Measurements from ENCODE around the gene DENND4B.

DENND4B gene

GRCh38 chr1:153951183-153951582 is 4.7 kb upstream of the DENND4B start:
- no peak overlapping the region for H3K4me3 ChIP-seq (ENCODE audit: low read depth in 1 of 5, low read length in 5 of 5)
- H3K27ac ChIP-seq (ENCODE audit: low read depth, low read length) = no peak overlapping the region
- peaks cover 10 to 72% (median 61%) of the 10 kb centered on the region in 5 donors for H3K36me3 ChIP-seq (ENCODE audit: control insufficient read depth in 5 of 5, insufficient read depth in 5 of 5, low read length in 5 of 5)
- peaks cover 1 to 16% (median 14%) of the 10 kb centered on the region in 5 donors for H3K4me1 ChIP-seq (ENCODE audit: control insufficient read depth in 5 of 5, insufficient read depth in 5 of 5, low read length in 5 of 5)
- no peaks in the 10 kb centered on the region for H3K9me3 ChIP-seq (ENCODE audit: control insufficient read depth in 5 of 5, low read length in 5 of 5)
- no peaks in the 10 kb centered on the region for H3K27me3 ChIP-seq (ENCODE audit: control insufficient read depth in 5 of 5, insufficient read depth in 4 of 5, low read length in 5 of 5)
- no peak overlapping the region for H3K9ac ChIP-seq (ENCODE audit: low read length in 5 of 5)

- peak overlapping the region; percentile 72 to 91 (median 88) for H3K9ac ChIP-seq (ENCODE audit: low read length in 5 of 5)
- peak overlapping the region; percentile 84 for H3K27ac ChIP-seq (ENCODE audit: low read depth, low read length)
- H3K4me1 ChIP-seq (ENCODE audit: control insufficient read depth in 5 of 5, insufficient read depth in 5 of 5, low read length in 5 of 5) = peaks cover 0 to 52% (median 40%) of the 10 kb centered on the region in 5 donors
- H3K9me3 ChIP-seq (ENCODE audit: control insufficient read depth in 5 of 5, low read length in 5 of 5) = no peaks in the 10 kb centered on the region
- peaks cover 10 to 64% (median 56%) of the 10 kb centered on the region in 5 donors for H3K36me3 ChIP-seq (ENCODE audit: control insufficient read depth in 5 of 5, insufficient read depth in 5 of 5, low read length in 5 of 5)
- peak overlapping the region; percentile 66 to 82 (median 75) for H3K4me3 ChIP-seq (ENCODE audit: low read depth in 1 of 5, low read length in 5 of 5)
- H3K27me3 ChIP-seq (ENCODE audit: control insufficient read depth in 5 of 5, insufficient read depth in 4 of 5, low read length in 5 of 5) = no peaks in the 10 kb centered on the region
Observed at GRCh38 chr1:153945795-153946621, 510 bp downstream of the DENND4B start.

GRCh38 chr1:153945131-153945794 is 1.3 kb downstream of the DENND4B start:
- Histone ChIP-seq H3K27me3 (ENCODE audit: control insufficient read depth in 5 of 5, insufficient read depth in 4 of 5, low read length in 5 of 5) (no peaks in the 10 kb centered on the region), H3K36me3 (ENCODE audit: control insufficient read depth in 5 of 5, insufficient read depth in 5 of 5, low read length in 5 of 5) (peaks cover 3 to 64% (median 56%) of the 10 kb centered on the region in 5 donors), H3K27ac (ENCODE audit: low read depth, low read length) (peak overlapping the region; percentile 84), H3K4me1 (ENCODE audit: control insufficient read depth in 5 of 5, insufficient read depth in 5 of 5, low read length in 5 of 5) (peaks cover 0 to 52% (median 40%) of the 10 kb centered on the region in 5 donors), H3K4me3 (ENCODE audit: low read depth in 1 of 5, low read length in 5 of 5) (peak overlapping the region; percentile 66 to 82 (median 75)), H3K9ac (ENCODE audit: low read length in 5 of 5) (peak overlapping the region; percentile 72 to 91 (median 88)), H3K9me3 (ENCODE audit: control insufficient read depth in 5 of 5, low read length in 5 of 5) (no peaks in the 10 kb centered on the region)

GRCh38 chr1:153944827-153945117 is 1.7 kb downstream of the DENND4B start:
- Histone ChIP-seq H3K36me3 (ENCODE audit: control insufficient read depth in 5 of 5, insufficient read depth in 5 of 5, low read length in 5 of 5) (peaks cover 0 to 64% (median 56%) of the 10 kb centered on the region in 5 donors), H3K27ac (ENCODE audit: low read depth, low read length) (peak overlapping the region; percentile 84), H3K4me1 (ENCODE audit: control insufficient read depth in 5 of 5, insufficient read depth in 5 of 5, low read length in 5 of 5) (peaks cover 0 to 52% (median 40%) of the 10 kb centered on the region in 5 donors), H3K9me3 (ENCODE audit: control insufficient read depth in 5 of 5, low read length in 5 of 5) (no peaks in the 10 kb centered on the region), H3K4me3 (ENCODE audit: low read depth in 1 of 5, low read length in 5 of 5) (peak overlapping the region; percentile 66 to 82 (median 75)), H3K9ac (ENCODE audit: low read length in 5 of 5) (peak overlapping the region; percentile 38 to 91 (median 88)), H3K27me3 (ENCODE audit: control insufficient read depth in 5 of 5, insufficient read depth in 4 of 5, low read length in 5 of 5) (no peaks in the 10 kb centered on the region)

- peak overlapping the region; percentile 84 for H3K27ac ChIP-seq (ENCODE audit: low read depth, low read length)
- peaks cover 0 to 66% (median 61%) of the 10 kb centered on the region in 5 donors for H3K36me3 ChIP-seq (ENCODE audit: control insufficient read depth in 5 of 5, insufficient read depth in 5 of 5, low read length in 5 of 5)
- peak overlapping the region in 4 of 5 donors; percentile 72 to 91 (median 89) for H3K9ac ChIP-seq (ENCODE audit: low read length in 5 of 5)
- H3K4me3 ChIP-seq (ENCODE audit: low read depth in 1 of 5, low read length in 5 of 5) = peak overlapping the region; percentile 66 to 82 (median 75)
- H3K27me3 ChIP-seq (ENCODE audit: control insufficient read depth in 5 of 5, insufficient read depth in 4 of 5, low read length in 5 of 5) = no peaks in the 10 kb centered on the region
- H3K4me1 ChIP-seq (ENCODE audit: control insufficient read depth in 5 of 5, insufficient read depth in 5 of 5, low read length in 5 of 5) = peaks cover 0 to 52% (median 40%) of the 10 kb centered on the region in 5 donors
- no peaks in the 10 kb centered on the region for H3K9me3 ChIP-seq (ENCODE audit: control insufficient read depth in 5 of 5, low read length in 5 of 5)
Observed at GRCh38 chr1:153944005-153944826, 2.3 kb downstream of the DENND4B start.

- H3K36me3 ChIP-seq (ENCODE audit: control insufficient read depth in 5 of 5, insufficient read depth in 5 of 5, low read length in 5 of 5) = peaks cover 0 to 63% (median 53%) of the 10 kb centered on the region in 5 donors
- H3K4me1 ChIP-seq (ENCODE audit: control insufficient read depth in 5 of 5, insufficient read depth in 5 of 5, low read length in 5 of 5) = peaks cover 0 to 52% (median 40%) of the 10 kb centered on the region in 5 donors
- no peak overlapping the region for H3K27ac ChIP-seq (ENCODE audit: low read depth, low read length)
- no peaks in the 10 kb centered on the region for H3K27me3 ChIP-seq (ENCODE audit: control insufficient read depth in 5 of 5, insufficient read depth in 4 of 5, low read length in 5 of 5)
- no peak overlapping the region for H3K4me3 ChIP-seq (ENCODE audit: low read depth in 1 of 5, low read length in 5 of 5)
- H3K9ac ChIP-seq (ENCODE audit: low read length in 5 of 5) = no peak overlapping the region
- H3K9me3 ChIP-seq (ENCODE audit: control insufficient read depth in 5 of 5, low read length in 5 of 5) = no peaks in the 10 kb centered on the region
Observed at GRCh38 chr1:153942766-153943549, 3.6 kb downstream of the DENND4B start.

GRCh38 chr1:153941826-153942725 is 4.4 kb downstream of the DENND4B start:
- Histone ChIP-seq H3K4me1 (ENCODE audit: control insufficient read depth in 5 of 5, insufficient read depth in 5 of 5, low read length in 5 of 5) (peaks cover 0 to 48% (median 37%) of the 10 kb centered on the region in 5 donors), H3K36me3 (ENCODE audit: control insufficient read depth in 5 of 5, insufficient read depth in 5 of 5, low read length in 5 of 5) (peaks cover 0 to 64% (median 56%) of the 10 kb centered on the region in 5 donors), H3K9me3 (ENCODE audit: control insufficient read depth in 5 of 5, low read length in 5 of 5) (no peaks in the 10 kb centered on the region), H3K4me3 (ENCODE audit: low read depth in 1 of 5, low read length in 5 of 5) (no peak overlapping the region), H3K27me3 (ENCODE audit: control insufficient read depth in 5 of 5, insufficient read depth in 4 of 5, low read length in 5 of 5) (no peaks in the 10 kb centered on the region), H3K9ac (ENCODE audit: low read length in 5 of 5) (no peak overlapping the region), H3K27ac (ENCODE audit: low read depth, low read length) (no peak overlapping the region)

GRCh38 chr1:153940756-153941155 is 5.8 kb downstream of the DENND4B start:
- no peak overlapping the region for H3K9ac ChIP-seq (ENCODE audit: low read length in 5 of 5)
- no peak overlapping the region for H3K27ac ChIP-seq (ENCODE audit: low read depth, low read length)
- peaks cover 0 to 77% (median 69%) of the 10 kb centered on the region in 5 donors for H3K36me3 ChIP-seq (ENCODE audit: control insufficient read depth in 5 of 5, insufficient read depth in 5 of 5, low read length in 5 of 5)

More at GRCh38 chr1:153940756-153941155, 5.8 kb downstream of the DENND4B start:
- Histone ChIP-seq H3K9me3 (ENCODE audit: control insufficient read depth in 5 of 5, low read length in 5 of 5) (no peaks in the 10 kb centered on the region), H3K4me3 (ENCODE audit: low read depth in 1 of 5, low read length in 5 of 5) (no peak overlapping the region), H3K27me3 (ENCODE audit: control insufficient read depth in 5 of 5, insufficient read depth in 4 of 5, low read length in 5 of 5) (no peaks in the 10 kb centered on the region), H3K4me1 (ENCODE audit: control insufficient read depth in 5 of 5, insufficient read depth in 5 of 5, low read length in 5 of 5) (peaks cover 0 to 42% (median 32%) of the 10 kb centered on the region in 5 donors)
